SJCRH30 (cell line): Measurements from ENCODE around the gene DKKL1. TPM values are rescaled to one million over a fixed set of nuclear protein-coding genes. Genes with fewer than 3 reads are reported as not detected.

Source experiments
- DNase-seq, 2 experiments: peaks; one replicate each; pipeline ENCODE4 v3.0.0-alpha.2; 2015 to 2020
- H3K27ac ChIP-seq: fragments of 250-450 bp; sonication (Bioruptor Pico); 2 replicates; pipeline ENCODE4 v1.5.1; 2020; ENCODE audit warnings: mild to moderate bottlenecking, moderate library complexity
- H3K27me3 ChIP-seq: fragments of 250-450 bp; sonication (Bioruptor Pico); 2 replicates; pipeline ENCODE4 v1.5.1; 2020; ENCODE audit warnings: mild to moderate bottlenecking, moderate library complexity
- H3K36me3 ChIP-seq: fragments of 250-450 bp; sonication (Bioruptor Pico); 2 replicates; pipeline ENCODE4 v1.5.1; 2020; ENCODE audit warnings: mild to moderate bottlenecking, moderate library complexity
- H3K4me1 ChIP-seq: fragments of 250-450 bp; sonication (Bioruptor Pico); 2 replicates; pipeline ENCODE4 v1.5.1; 2020; ENCODE audit warnings: mild to moderate bottlenecking, moderate library complexity
- H3K4me3 ChIP-seq: fragments of 250-450 bp; sonication (Bioruptor Pico); 2 replicates; pipeline ENCODE4 v1.5.1; 2020; ENCODE audit warnings: mild to moderate bottlenecking, moderate library complexity
- H3K9me3 ChIP-seq: fragments of 250-450 bp; sonication (Bioruptor Pico); replicated peaks from 2 replicates; pipeline ENCODE4 v1.5.1; 2020; ENCODE audit warnings: mild to moderate bottlenecking, moderate library complexity
- total RNA-seq: library from RNA; depleted of rRNA; stranded (reverse); fragments of >200 nt; shearing (Covaris generic); gene quantifications from 2 replicates; pipeline ENCODE4 v1.2.3, GENCODE V29; 2014

DKKL1 gene
- total RNA-seq, 1 experiment from 2014 or later = 0.24 TPM

DNA sequence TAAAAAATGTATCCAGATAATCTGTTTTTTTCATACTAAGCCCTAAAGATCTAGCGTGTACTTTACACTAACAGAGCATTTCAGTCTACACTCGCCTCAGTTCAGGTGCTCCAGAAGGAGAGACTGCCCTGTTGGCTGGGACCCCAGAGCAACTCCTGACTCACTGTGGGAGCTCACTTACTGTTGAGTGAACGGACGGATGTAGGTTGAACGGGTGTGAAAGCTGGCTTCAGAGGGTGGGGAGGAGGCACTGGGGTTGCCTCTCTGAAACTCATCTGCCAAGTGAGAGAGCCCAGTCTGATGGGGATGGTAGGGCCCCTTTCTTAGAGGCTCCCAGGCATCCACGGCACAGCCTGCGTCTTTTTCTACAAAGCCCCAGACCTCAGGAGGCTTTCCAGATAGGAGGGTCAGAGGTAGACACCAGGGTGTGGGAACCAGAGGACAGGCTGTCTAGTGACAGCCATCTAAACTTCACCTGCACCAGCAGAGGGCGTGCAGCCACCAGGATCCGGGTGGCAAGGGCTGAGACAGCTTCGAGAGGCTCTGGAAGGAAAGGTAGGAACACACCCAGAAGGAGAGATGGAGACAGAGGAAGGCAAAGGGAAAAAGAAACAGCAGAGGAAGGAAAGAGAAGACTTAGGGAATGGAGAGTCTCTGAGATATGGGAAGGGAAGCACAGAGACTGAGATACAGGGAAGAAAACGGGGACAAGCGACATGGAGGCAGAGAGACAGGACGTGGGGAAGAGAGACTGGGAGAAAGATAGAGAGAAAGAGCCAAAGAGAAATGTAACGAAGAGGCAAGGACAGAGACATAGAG, 28.1 kb downstream of the DKKL1 start:
- no peaks in the 10 kb centered on the region for H3K4me1 ChIP-seq
- peak; percentile 73 to 87 for DNase-seq
- H3K9me3 ChIP-seq = no peaks in the 10 kb centered on the region
- H3K36me3 ChIP-seq = no peaks in the 10 kb centered on the region
- no peak overlapping the region for H3K27ac ChIP-seq
- no peak overlapping the region for H3K4me3 ChIP-seq
- peaks cover 11% of the 10 kb centered on the region for H3K27me3 ChIP-seq

DNA sequence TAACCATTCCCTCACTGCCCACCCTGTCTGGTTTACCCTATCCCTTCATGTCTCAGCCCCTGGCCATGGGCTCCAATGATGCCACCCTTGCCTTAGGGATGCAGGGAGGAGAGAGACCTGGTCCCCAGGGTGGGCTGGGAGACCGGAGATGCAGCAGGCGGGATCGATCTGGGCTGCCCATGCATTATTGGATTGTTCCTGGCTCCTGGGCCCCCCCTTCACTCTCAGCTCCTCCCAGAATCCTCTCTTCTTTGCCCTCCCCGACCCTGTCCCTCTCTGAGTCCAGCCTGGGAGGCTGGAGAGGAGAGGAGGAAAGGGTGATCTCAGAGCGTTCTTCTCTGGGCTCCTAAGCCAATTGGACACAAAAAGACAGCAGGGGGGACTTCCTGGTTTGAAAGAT, 30.2 kb downstream of the DKKL1 start:
- no peak for DNase-seq
- Histone ChIP-seq H3K4me1 (no peaks in the 10 kb centered on the region), H3K4me3 (no peak overlapping the region), H3K27ac (no peak overlapping the region), H3K9me3 (no peaks in the 10 kb centered on the region), H3K36me3 (no peaks in the 10 kb centered on the region), H3K27me3 (peaks cover 11% of the 10 kb centered on the region)

DNA sequence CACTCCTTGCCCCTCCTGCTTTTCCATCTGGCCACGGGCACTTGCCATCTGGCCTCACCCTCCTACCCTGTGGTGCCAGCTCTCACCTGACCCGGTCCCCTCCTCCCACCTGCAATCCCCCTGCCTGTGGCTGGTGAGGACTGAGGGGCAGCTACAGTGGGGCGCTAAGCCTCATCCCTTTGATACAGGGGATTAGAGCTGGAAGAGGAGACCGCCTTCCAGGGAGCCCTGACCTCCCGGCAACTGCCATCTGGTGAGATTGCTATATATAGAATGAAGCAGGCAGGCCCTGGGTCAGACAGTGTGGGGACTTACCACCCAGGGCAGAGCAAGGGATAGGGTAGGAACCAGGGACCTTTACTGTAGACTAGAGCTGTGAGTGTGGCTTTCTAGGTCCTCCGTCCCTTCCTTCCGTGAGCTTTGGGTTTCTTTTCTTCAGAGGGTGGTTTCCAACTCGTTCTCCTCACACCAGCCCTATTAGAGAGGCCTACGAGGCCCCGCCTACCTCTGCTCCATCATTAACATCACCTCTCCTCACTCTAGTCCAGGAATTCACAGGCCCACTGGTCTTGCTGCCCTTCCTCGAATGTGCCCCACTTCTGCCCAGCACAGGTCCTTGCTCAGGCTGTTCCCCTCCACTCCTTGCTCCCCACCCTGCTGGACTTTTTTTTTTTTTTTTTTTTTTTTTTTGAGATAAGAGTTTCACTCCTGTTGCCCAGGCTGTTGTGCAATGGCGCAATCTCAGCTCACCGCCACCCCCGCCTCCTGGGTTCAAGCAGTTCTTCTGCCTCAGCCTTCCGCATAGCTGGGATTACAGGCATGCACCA, 32.1 kb downstream of the DKKL1 start:
- DNase-seq = no peak
- Histone ChIP-seq H3K9me3 (no peaks in the 10 kb centered on the region), H3K4me3 (no peak overlapping the region), H3K27me3 (peaks cover 16% of the 10 kb centered on the region), H3K27ac (no peak overlapping the region), H3K36me3 (no peaks in the 10 kb centered on the region), H3K4me1 (no peaks in the 10 kb centered on the region)

DNA sequence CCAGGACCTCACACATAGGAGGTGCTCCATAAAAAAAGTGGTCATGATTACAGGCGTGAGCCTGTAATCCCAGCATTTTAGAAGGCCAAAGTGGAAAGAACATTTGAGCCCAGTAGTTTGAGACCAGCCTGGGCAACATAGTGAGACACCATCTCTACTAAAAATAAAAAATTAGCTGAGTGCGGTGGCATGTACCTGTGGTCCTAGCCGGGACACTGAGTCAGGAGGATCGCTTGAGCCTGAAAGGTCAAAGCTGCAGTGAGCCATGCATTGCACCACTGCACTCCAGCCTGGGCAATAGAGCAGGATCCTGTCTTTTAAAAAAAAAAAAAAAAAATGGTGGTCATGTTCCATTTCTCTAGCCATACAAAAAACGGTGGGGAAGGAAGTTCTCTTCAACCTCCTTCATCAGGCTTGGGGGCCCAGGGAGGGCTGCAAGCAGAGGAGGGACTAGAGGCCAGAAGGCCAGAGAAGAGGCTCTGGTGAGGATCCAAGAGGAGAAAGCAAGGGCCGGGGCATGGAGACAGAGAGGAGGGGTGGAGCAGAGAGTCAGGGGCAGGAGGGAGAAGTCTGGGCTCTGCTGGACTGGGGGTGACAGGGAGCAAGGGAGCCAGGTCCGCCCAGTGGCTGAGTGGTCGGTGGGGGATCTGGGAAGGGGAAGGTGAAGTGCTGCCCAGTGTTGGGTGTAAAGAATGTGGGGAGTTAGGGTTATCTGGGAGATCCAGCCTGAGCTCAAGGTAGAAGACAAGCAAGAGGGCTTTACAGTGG, 33.2 kb downstream of the DKKL1 start:
- Histone ChIP-seq H3K4me1 (no peaks in the 10 kb centered on the region), H3K4me3 (no peak overlapping the region), H3K36me3 (no peaks in the 10 kb centered on the region), H3K27me3 (peaks cover 17% of the 10 kb centered on the region), H3K27ac (no peak overlapping the region), H3K9me3 (no peaks in the 10 kb centered on the region)
- DNase-seq = no peak

DNA sequence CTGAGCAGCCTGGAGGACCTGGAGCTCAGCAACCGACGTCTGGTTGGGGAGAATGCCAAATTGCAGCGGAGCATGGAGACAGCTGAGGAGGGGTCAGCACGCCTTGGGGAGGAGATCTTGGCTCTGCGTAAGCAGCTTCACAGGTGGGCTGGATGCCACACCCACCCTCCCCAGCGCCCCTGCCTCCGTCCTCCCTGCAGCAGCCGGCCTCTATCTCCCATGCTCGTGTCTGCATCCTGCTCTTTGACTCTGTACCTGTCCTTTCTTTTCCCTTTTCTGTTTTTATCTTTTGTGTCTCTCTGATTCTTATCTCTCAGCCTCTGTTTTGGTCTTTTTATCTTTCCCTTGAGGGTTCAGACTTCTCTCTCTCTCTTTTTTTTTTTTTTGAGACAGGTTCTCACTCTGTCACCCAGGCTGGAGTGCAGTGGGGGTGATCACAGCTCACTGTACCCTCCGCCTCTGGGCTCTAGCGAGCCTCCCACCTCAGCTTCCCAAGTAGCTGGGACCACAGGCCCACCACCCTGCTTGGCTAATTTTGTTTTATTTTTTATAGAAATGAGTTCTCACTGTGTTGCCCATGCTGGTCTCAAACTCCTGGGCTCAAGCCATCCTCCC, 34.4 kb downstream of the DKKL1 start:
- H3K27me3 ChIP-seq = peaks cover 17% of the 10 kb centered on the region
- no peak for DNase-seq
- no peaks in the 10 kb centered on the region for H3K36me3 ChIP-seq
- no peak overlapping the region for H3K27ac ChIP-seq
- H3K9me3 ChIP-seq = no peaks in the 10 kb centered on the region
- no peak overlapping the region for H3K4me3 ChIP-seq
- H3K4me1 ChIP-seq = peaks cover 2% of the 10 kb centered on the region; the same call in 1 of the 2 replicates

DNA sequence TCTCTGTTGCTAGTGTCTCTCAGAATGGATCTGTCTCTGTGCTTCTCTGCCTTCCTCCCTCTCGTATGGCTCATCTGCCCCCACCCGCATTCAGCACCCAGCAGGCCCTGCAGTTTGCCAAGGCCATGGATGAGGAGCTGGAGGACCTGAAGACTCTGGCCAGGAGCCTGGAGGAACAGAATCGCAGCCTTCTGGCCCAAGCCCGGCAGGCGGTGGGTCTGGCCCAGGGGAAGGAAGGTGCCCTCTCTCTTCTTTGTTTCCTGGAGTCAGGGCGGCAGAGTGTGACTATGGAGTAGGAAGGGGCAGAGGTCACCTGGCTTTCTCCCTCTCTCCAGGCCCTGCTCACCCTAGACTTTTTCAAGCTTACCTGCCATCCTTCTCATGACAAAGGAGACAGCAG, 35.3 kb downstream of the DKKL1 start:
- peaks cover 10% of the 10 kb centered on the region for H3K4me1 ChIP-seq
- peaks cover 17% of the 10 kb centered on the region for H3K27me3 ChIP-seq
- no peak overlapping the region for H3K4me3 ChIP-seq
- H3K27ac ChIP-seq = no peak overlapping the region
- H3K9me3 ChIP-seq = no peaks in the 10 kb centered on the region
- DNase-seq = no peak
- no peaks in the 10 kb centered on the region for H3K36me3 ChIP-seq

DNA sequence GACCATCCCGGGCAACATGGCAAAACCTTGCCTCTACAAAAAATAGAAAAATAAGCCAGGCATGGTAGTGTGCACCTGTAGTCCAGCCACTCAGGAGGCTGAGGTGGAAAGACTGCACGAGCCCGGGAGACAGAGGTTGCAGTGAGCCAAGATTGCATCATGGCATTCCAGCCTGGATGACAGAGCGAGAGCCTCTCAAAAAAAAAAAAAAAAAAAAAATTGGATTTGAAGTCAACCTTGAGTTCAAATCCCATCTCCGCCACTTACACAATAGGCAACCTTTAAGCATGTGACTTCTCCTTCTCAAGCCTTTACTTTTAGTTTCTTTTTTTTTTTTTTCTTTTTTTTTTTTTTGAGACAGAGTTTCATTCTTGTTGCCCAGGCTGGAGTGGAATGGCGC, 36.4 kb downstream of the DKKL1 start:
- H3K36me3 ChIP-seq = no peaks in the 10 kb centered on the region
- H3K4me1 ChIP-seq = peaks cover 15% of the 10 kb centered on the region
- H3K4me3 ChIP-seq = no peak overlapping the region
- H3K27ac ChIP-seq = no peak overlapping the region
- no peaks in the 10 kb centered on the region for H3K9me3 ChIP-seq
- DNase-seq = no peak
- H3K27me3 ChIP-seq = peaks cover 14% of the 10 kb centered on the region

DNA sequence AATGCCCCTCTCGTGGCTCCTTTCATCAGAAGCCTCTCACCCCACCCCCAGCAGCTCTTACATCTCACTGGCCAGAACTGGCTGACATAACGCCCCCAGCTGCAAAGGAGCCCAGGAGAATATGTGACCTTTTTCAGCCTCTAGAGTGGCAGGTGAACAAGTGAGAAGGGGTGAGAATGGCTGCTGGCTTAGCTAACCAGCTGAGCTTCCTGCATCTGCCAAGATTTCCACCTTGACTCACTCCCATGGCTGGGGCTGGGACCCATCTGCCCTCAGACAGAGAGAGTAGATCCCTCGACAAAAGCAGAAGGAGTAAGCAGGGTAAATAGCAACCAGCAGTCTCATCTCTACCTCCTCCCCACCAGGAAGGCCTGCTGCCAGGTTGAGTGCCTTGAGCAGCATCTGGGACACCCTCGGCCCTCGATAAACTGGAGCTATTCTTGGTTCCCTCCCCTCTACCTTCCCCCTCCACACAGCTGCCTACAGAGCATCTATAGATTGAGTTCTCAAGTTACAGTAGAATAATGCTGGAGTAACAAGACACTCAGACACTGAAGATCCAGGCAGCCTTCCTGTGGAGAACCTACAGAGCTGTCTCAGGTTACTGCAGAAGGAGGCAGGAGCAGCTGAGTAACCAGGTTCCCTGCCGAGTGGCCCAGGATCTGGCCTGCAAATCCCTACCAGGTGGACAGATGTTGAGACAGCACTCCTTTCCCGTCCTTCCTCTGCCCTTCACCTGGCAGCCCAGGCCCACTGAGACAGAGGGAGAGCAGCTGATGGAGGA, 39.9 kb downstream of the DKKL1 start:
- peak; percentile 66 to 83 for DNase-seq
- H3K27ac ChIP-seq = no peak overlapping the region
- H3K4me1 ChIP-seq = peaks cover 18% of the 10 kb centered on the region
- H3K27me3 ChIP-seq = peaks cover 6% of the 10 kb centered on the region; the same call in 1 of the 2 replicates
- H3K4me3 ChIP-seq = no peak overlapping the region
- H3K9me3 ChIP-seq = no peaks in the 10 kb centered on the region
- H3K36me3 ChIP-seq = no peaks in the 10 kb centered on the region

DNA sequence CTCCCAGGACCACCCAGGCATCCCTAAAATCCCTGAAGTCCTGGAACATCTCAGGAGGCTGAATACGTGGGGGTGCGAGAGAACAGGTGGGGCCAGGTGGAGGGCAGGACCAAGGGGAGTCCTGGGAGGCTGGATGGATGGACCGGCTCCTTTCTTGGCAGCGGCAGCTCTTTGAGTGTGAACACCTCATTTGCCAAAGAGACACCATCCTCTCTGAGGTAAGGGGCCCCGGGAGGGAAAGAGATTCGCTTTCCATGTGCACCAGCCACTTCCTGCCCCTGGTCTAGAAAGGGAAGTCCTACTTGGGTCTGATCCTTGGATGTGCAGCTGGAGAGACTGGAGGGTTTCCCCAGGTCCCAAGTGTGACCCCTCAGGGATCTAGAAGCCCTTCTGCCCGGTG, 43.4 kb downstream of the DKKL1 start:
- H3K27ac ChIP-seq = no peak overlapping the region
- H3K9me3 ChIP-seq = no peaks in the 10 kb centered on the region
- H3K4me1 ChIP-seq = peaks cover 26% of the 10 kb centered on the region
- no peak overlapping the region for H3K4me3 ChIP-seq
- no peaks in the 10 kb centered on the region for H3K27me3 ChIP-seq
- no peaks in the 10 kb centered on the region for H3K36me3 ChIP-seq
- no peak for DNase-seq

DNA sequence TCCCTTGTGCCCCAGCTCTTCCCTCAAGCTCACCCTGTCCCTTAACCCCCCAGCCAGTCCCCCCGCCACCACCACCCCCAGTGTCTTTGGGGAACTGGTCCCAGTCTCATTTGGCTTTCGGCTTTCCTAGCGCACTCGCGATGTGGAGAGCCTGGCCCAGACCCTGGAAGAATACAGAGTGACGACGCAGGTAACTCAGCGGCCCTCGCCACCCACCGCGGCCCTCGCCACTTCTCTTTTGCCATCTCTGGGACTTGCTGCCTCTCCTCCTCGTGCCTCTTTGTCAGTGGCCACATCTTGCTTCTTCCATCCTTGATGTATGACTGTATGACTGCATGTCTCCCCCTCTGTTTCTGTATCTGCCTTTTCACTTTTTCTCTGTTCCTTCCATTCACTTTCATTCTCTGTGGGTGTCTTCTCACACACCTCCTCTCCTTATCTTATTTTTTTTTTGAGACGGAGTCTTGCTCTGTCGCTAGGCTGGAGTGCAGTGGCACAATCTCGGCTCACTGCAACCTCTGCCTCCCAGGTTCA, 43.9 kb downstream of the DKKL1 start:
- DNase-seq = no peak
- H3K9me3 ChIP-seq = no peaks in the 10 kb centered on the region
- H3K4me3 ChIP-seq = no peak overlapping the region
- H3K27me3 ChIP-seq = no peaks in the 10 kb centered on the region; the same call in 1 of the 2 replicates
- H3K27ac ChIP-seq = no peak overlapping the region
- no peaks in the 10 kb centered on the region for H3K36me3 ChIP-seq
- peaks cover 26% of the 10 kb centered on the region for H3K4me1 ChIP-seq

DNA sequence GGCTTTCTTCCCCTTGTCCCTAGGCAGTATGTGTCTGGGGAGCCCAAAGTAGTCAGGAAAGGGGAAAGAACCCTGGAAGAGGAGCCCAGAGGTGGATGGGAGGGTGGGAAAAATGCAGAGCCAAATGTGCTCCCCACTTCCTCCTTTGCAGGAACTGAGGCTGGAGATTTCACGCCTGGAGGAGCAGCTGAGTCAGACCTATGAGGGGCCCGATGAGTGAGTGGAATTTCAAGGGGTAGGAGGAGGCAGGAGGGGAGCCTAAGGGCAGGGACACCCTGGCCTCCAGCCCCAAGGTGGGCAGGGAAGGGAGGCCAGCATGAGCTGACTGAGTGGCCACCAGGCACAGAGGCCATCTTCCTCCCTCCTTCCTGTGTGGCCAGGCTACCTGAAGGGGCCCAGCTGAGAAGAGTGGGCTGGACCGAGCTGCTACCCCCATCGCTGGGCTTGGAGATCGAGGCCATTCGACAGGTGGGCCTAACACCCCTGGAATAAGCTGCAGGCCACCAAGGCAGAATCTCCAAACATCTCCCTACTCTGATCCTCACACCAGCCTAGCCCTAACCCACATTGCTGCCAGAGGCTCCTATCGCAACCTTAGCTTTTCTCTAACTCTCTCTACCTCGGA, 45.3 kb downstream of the DKKL1 start:
- Histone ChIP-seq H3K4me1 (peaks cover 16% of the 10 kb centered on the region), H3K9me3 (no peaks in the 10 kb centered on the region), H3K27ac (no peak overlapping the region), H3K4me3 (no peak overlapping the region), H3K36me3 (no peaks in the 10 kb centered on the region), H3K27me3 (peaks cover 4% of the 10 kb centered on the region; the same call in 1 of the 2 replicates)
- DNase-seq = no peak

DNA sequence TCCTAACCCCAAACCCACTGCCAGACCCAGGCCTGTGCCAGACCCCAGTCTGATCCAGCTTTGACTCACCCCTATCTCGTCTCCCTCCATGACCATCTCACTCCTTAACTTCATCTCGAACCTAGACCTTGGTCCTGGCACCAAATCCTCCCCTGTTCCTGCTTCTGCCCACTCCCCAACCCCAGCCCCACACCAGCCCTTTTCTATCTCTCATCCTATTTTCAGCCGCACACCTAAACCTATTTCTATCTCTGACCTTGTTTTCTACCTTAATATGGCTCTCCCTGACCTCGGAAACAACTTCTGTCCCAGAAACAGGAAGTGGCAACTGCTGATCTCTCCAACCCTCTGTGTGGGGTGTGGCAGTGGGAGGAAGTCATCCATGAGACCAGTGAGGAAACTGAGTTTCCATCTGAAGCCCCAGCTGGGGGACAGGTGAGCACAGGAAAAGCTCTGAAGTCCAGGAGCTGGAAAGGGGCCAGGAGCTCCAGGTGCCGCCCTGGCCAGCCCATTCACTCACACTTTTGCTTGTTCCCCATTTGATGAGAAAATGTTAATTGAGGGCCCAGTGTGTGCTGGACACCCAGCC, 45.9 kb downstream of the DKKL1 start:
- H3K4me3 ChIP-seq = no peak overlapping the region
- no peak for DNase-seq
- H3K27me3 ChIP-seq = peaks cover 4% of the 10 kb centered on the region; the same call in 1 of the 2 replicates

More for the DNA sequence above, 45.9 kb downstream of the DKKL1 start:
- Histone ChIP-seq H3K36me3 (no peaks in the 10 kb centered on the region), H3K4me1 (peaks cover 11% of the 10 kb centered on the region), H3K27ac (no peak overlapping the region), H3K9me3 (no peaks in the 10 kb centered on the region)
